C4-2B (cell line): Measurements from ENCODE around the gene CADPS2.

Source experiments
- ZFX ChIP-seq: fragments of 450-650 bp; IDR thresholded peaks from 2 replicates; pipeline ENCODE4 v1.6.1; 2017
- TF ChIP-seq, protein P1 (sequence below): fragments of 450-650 bp; conservative IDR thresholded peaks from 2 replicates; pipeline ENCODE4 v1.5.1; 2017; ENCODE audit warnings: mild to moderate bottlenecking

DNA sequence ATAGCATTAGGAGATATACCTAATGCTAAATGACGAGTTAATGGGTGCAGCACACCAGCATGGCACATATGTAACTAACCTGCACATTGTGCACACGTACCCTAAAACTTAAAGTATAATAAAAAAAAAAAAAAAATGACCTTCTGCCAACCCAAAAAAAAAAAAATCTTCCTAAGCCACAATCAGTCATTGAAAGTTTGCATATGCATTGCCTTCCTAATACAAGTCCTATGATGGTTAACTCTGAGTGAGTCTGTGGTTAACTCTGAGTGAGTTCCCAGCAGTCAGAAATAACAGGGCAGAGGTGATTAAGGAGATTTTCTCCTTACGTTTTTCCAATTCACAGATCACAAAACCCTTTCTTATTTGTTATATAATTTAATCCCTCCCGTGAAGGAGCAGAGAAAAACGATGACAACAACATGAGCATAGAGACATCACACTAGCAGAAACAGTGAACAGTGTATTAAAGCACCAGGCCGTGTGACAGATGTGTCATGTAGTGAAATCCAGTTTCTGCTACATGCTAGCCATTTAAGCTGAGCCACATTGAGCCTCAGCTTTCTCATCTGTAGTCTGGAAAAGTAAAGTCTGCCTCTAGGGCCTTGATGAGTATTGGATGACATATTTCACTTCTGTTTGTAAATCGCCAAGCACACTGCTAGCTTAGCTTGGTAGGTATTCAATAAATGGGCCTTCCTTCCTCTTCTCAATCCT, 176.2 kb downstream of the CADPS2 start:
- TF ChIP-seq, protein P1, sequence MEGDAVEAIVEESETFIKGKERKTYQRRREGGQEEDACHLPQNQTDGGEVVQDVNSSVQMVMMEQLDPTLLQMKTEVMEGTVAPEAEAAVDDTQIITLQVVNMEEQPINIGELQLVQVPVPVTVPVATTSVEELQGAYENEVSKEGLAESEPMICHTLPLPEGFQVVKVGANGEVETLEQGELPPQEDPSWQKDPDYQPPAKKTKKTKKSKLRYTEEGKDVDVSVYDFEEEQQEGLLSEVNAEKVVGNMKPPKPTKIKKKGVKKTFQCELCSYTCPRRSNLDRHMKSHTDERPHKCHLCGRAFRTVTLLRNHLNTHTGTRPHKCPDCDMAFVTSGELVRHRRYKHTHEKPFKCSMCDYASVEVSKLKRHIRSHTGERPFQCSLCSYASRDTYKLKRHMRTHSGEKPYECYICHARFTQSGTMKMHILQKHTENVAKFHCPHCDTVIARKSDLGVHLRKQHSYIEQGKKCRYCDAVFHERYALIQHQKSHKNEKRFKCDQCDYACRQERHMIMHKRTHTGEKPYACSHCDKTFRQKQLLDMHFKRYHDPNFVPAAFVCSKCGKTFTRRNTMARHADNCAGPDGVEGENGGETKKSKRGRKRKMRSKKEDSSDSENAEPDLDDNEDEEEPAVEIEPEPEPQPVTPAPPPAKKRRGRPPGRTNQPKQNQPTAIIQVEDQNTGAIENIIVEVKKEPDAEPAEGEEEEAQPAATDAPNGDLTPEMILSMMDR = no peak
- no peak for TF ChIP-seq ZFX
